Fibroblast of lung (primary cell): Measurements from ENCODE around the gene TEX30. TPM values are rescaled to one million over a fixed set of nuclear protein-coding genes. Genes with fewer than 3 reads are reported as not detected.

Experiments used
- DNase-seq, 2 donors: peaks; one replicate each; pipeline versions ENCODE4 v3.0.0 to v3.0.0-alpha.2; 2010; ENCODE audit warnings: low read depth in 2 of 2
- H2AFZ ChIP-seq: 2 replicates; pipeline ENCODE4 v1.5.1; 2012; ENCODE audit warnings: low read length, control low read depth, inconsistent platforms
- H3K27ac ChIP-seq: 2 replicates; pipeline ENCODE4 v1.5.1; 2011; ENCODE audit warnings: low read length, control low read depth; ENCODE audit not compliant: insufficient read depth
- H3K27me3 ChIP-seq: 2 replicates; pipeline ENCODE4 v1.5.1; 2011; ENCODE audit warnings: mild to moderate bottlenecking, low read length; ENCODE audit not compliant: control insufficient read depth, insufficient read depth
- H3K36me3 ChIP-seq: 2 replicates; pipeline ENCODE4 v1.5.1; 2011; ENCODE audit warnings: low read length; ENCODE audit not compliant: control insufficient read depth, insufficient read depth
- H3K4me1 ChIP-seq: 2 replicates; pipeline ENCODE4 v1.5.1; 2011; ENCODE audit warnings: low read length; ENCODE audit not compliant: control insufficient read depth, insufficient read depth; ENCODE audit errors: extremely low read depth
- H3K4me2 ChIP-seq: 2 replicates; pipeline ENCODE4 v1.5.1; 2011; ENCODE audit warnings: low read length, control low read depth; ENCODE audit not compliant: insufficient read depth; ENCODE audit errors: extremely low read depth
- H3K4me3 ChIP-seq, 4 experiments: fragments of 200-600 bp in 1 of 4; sonication (generic) in 1 of 4; replicated peaks in 1 of 4; 2 replicates each; pipeline ENCODE4 v1.5.1; 2011 to 2016; ENCODE audit warnings: low read length in 4 of 4, low read depth in 3 of 4, mild to moderate bottlenecking in 3 of 4, control low read depth in 2 of 4, inconsistent platforms in 1 of 4, mixed read lengths in 1 of 4; ENCODE audit not compliant: insufficient read depth in 1 of 4; ENCODE audit errors: control extremely low read depth in 1 of 4
- H3K79me2 ChIP-seq: 2 replicates; pipeline ENCODE4 v1.5.1; 2012; ENCODE audit warnings: mild to moderate bottlenecking, low read length, inconsistent platforms; ENCODE audit not compliant: control insufficient read depth, insufficient read depth
- H3K9ac ChIP-seq: 2 replicates; pipeline ENCODE4 v1.5.1; 2011; ENCODE audit warnings: mild to moderate bottlenecking, low read length, control low read depth; ENCODE audit not compliant: insufficient read depth
- H3K9me3 ChIP-seq: 2 replicates; pipeline ENCODE4 v1.5.1; 2012; ENCODE audit warnings: low read depth, low read length; ENCODE audit not compliant: control insufficient read depth, insufficient read depth
- H4K20me1 ChIP-seq: 2 replicates; pipeline ENCODE4 v1.5.1; 2011; ENCODE audit warnings: low read length; ENCODE audit not compliant: control insufficient read depth, insufficient read depth; ENCODE audit errors: extremely low read depth
- EZH2 ChIP-seq: IDR thresholded peaks from 2 replicates; pipeline ENCODE4 v1.5.1; 2012; ENCODE audit warnings: low read length, control low read depth, mild to moderate bottlenecking; ENCODE audit errors: missing control alignments
- polyA plus RNA-seq, 2 donors: library from polyadenylated mRNA; depleted of rRNA in 1 of 2; stranded (reverse) in 1 of 2; unstranded in 1 of 2; fragments of >200 nt; gene quantifications; 2 replicates each; pipeline ENCODE4 v1.2.1, GENCODE V29; 2011 to 2012; ENCODE audit warnings: missing spikeins in 1 of 2
- total RNA-seq: library from RNA; depleted of rRNA; stranded (reverse); fragments of >200 nt; gene quantifications from 2 replicates; pipeline ENCODE4 v1.2.1, GENCODE V29; 2014
- TF ChIP-seq, protein P1 (sequence below), 2 donors: IDR thresholded peaks in 1 of 2; conservative IDR thresholded peaks in 1 of 2; 1 replicate in 1 of 2; 2 replicates in 1 of 2; pipeline ENCODE4 v1.5.1; 2011 to 2012; ENCODE audit warnings: low read length in 2 of 2, control low read depth in 1 of 2, inconsistent platforms in 1 of 2, low read depth in 1 of 2, mild to moderate bottlenecking in 1 of 2

Gene TEX30
- total and polyA plus RNA-seq, 2 donors (not counting 1 experiment from before 2014, with no cell fraction given), result 11.9 to 12.7 TPM

DNA sequence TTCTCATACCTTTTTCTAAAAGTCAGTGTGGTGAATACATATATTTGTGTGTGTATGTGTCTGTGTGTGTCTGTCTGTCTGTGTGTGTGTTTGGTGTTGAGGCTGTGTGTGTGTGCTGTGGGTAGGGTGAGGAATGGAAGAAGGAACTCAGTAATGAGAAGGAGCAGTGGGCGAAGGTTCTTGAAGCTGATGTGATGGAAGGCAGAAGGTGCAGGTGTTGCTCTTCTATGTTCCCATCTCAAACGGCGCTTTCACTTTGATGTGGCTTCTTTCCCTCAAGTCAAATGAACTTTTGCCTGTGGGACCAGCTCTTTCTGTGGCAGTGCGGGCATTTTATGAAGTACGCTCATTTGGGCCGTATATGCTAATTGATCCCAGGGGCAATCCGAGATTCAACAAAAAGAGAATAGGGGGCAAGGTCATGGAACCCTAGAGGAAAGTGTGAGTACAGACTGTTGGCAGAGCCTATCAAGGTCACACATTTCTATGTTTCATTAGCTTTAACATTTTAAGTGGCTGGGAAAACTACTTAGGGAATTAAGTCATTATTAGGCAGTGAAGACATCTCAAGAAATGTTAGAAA lies 40.5 kb upstream of the TEX30 start:
- H2AFZ ChIP-seq, result no peak overlapping the region
- no peaks in the 10 kb centered on the region for H3K9me3 ChIP-seq
- peaks cover 26% of the 10 kb centered on the region for H3K79me2 ChIP-seq
- no peak overlapping the region for H3K4me2 ChIP-seq
- no peaks in the 10 kb centered on the region for H3K27me3 ChIP-seq
- H3K4me1 ChIP-seq, result peaks cover 3% of the 10 kb centered on the region
- no peak for DNase-seq
- no peaks in the 10 kb centered on the region for H3K36me3 ChIP-seq
- no peaks in the 10 kb centered on the region for H4K20me1 ChIP-seq
- no peak overlapping the region for H3K4me3 ChIP-seq
- TF ChIP-seq, protein P1, sequence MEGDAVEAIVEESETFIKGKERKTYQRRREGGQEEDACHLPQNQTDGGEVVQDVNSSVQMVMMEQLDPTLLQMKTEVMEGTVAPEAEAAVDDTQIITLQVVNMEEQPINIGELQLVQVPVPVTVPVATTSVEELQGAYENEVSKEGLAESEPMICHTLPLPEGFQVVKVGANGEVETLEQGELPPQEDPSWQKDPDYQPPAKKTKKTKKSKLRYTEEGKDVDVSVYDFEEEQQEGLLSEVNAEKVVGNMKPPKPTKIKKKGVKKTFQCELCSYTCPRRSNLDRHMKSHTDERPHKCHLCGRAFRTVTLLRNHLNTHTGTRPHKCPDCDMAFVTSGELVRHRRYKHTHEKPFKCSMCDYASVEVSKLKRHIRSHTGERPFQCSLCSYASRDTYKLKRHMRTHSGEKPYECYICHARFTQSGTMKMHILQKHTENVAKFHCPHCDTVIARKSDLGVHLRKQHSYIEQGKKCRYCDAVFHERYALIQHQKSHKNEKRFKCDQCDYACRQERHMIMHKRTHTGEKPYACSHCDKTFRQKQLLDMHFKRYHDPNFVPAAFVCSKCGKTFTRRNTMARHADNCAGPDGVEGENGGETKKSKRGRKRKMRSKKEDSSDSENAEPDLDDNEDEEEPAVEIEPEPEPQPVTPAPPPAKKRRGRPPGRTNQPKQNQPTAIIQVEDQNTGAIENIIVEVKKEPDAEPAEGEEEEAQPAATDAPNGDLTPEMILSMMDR (conservative IDR thresholded peaks at IDR 0.05 in 1 of 2, IDR thresholded peaks at IDR 0.05 in 1 of 2; ENCODE audit: low read depth in 1 of 2, low read length in 2 of 2), result no peak
- no peak for TF ChIP-seq EZH2
- no peak overlapping the region for H3K9ac ChIP-seq
- H3K27ac ChIP-seq, result no peak overlapping the region

- Histone ChIP-seq H4K20me1 (no peaks in the 10 kb centered on the region), H3K79me2 (peaks cover 30% of the 10 kb centered on the region), H3K4me2 (no peak overlapping the region), H2AFZ (peak overlapping the region; percentile 53), H3K4me1 (peaks cover 3% of the 10 kb centered on the region), H3K9me3 (no peaks in the 10 kb centered on the region), H3K27ac (peak overlapping the region; percentile 23), H3K9ac (no peak overlapping the region), H3K4me3 (no peak overlapping the region), H3K27me3 (no peaks in the 10 kb centered on the region), H3K36me3 (no peaks in the 10 kb centered on the region)
- TF ChIP-seq EZH2, result no peak
- TF ChIP-seq, protein P1 (conservative IDR thresholded peaks at IDR 0.05 in 1 of 2, IDR thresholded peaks at IDR 0.05 in 1 of 2; ENCODE audit: low read depth in 1 of 2, low read length in 2 of 2), result no peak
- DNase-seq, result peak in 1 of 2 donors; percentile 55
Observed at GRCh38 chr13:102812611-102813287, 39.2 kb upstream of the TEX30 start.

- Histone ChIP-seq H3K4me3 (no peak overlapping the region), H2AFZ (no peak overlapping the region), H3K27ac (no peak overlapping the region), H3K36me3 (no peaks in the 10 kb centered on the region), H3K79me2 (peaks cover 44% of the 10 kb centered on the region), H3K9me3 (no peaks in the 10 kb centered on the region), H3K27me3 (no peaks in the 10 kb centered on the region), H3K9ac (no peak overlapping the region), H3K4me1 (peaks cover 2% of the 10 kb centered on the region), H4K20me1 (no peaks in the 10 kb centered on the region), H3K4me2 (no peak overlapping the region)
- TF ChIP-seq, protein P1 (conservative IDR thresholded peaks at IDR 0.05 in 1 of 2, IDR thresholded peaks at IDR 0.05 in 1 of 2; ENCODE audit: low read depth in 1 of 2, low read length in 2 of 2), result no peak
- DNase-seq, result no peak
Observed at GRCh38 chr13:102807699-102808098, 34.1 kb upstream of the TEX30 start.
